Activated gamma-delta T cell treated with anti-CD3 and anti-CD28 coated beads, Interleukin-2, amount 50 U/mL, for 16 hours (primary cell): ENCODE results near the gene TMCC2.
"Not testable (repeated sequence)": the region's sequence is repeated elsewhere in the genome, so short reads cannot be mapped to it uniquely, and the experiment has no call there.

Source experiments
- DNase-seq: peaks from one replicate; pipeline ENCODE4 v3.0.0-alpha.2; 2020; ENCODE audit warnings: low read depth

Gene TMCC2, protein sequence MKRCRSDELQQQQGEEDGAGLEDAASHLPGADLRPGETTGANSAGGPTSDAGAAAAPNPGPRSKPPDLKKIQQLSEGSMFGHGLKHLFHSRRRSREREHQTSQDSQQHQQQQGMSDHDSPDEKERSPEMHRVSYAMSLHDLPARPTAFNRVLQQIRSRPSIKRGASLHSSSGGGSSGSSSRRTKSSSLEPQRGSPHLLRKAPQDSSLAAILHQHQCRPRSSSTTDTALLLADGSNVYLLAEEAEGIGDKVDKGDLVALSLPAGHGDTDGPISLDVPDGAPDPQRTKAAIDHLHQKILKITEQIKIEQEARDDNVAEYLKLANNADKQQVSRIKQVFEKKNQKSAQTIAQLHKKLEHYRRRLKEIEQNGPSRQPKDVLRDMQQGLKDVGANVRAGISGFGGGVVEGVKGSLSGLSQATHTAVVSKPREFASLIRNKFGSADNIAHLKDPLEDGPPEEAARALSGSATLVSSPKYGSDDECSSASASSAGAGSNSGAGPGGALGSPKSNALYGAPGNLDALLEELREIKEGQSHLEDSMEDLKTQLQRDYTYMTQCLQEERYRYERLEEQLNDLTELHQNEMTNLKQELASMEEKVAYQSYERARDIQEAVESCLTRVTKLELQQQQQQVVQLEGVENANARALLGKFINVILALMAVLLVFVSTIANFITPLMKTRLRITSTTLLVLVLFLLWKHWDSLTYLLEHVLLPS

DNA sequence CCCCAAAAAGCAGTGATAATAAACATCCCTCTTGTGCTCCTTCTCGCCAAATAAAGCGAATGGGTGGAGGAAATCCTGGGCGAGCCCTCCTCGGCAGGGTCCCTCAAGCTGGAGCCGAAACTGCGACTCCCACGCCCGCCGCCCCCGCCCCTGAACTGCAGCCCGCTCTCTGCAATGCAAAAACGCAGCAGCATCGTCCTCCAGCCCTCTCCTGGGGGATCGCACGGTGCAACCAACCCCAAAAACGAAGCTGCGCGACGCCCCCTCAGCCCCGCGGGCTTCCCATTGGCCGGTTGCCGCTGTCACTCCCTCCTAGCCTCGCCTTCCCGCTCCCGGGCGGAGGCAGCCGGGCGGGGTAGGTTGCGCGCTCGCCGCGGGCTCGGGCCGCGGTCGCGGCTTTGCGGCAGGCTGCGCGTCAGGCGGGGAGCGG lies at the start of gene TMCC2:
Gene TMCC2, plus strand, starts transcription at position 363 of the 430 bp plus-strand sequence. CDS start 619 bp downstream, outside the sequence.
- peak; percentile 68 for DNase-seq

DNA sequence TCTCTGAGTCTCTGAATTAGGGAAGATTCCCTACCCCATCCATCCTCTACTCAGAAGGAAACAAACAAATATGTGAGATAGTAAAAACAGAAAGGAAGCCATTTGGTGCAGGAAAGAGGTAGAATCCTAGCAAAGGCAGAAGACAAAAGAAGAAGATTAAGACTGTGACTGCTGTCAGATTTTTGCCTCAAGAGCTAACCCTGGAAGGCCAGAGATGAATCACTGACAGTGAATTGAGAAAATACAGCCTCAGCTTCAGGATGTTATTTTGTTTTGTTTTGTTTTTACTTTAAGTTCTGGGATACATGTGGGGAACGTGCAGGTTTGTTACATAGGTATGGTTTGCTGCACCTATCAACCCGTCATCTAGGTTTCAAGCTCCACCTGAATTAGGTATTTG lies 47.9 kb upstream of the TMCC2 start:
- no peak for DNase-seq

DNA sequence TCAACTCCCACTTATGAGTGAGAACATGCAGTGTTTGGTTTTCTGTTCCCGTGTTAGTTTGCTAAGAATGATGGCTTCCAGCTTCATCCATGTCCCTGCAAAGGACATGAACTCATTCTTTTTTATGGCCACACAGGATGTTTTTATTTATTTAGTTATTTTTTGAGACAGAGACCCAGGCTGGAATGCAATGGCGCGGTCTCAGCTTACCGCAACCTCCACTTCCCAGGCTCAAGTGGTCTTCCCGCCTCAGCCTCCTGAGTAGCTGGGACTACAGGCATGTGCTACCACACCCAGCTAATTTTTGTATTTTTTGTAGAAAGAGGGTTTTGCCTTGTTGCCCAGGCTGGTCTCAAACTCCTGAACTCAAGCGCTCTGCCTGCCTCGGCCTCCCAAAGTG lies 47.4 kb upstream of the TMCC2 start:
- DNase-seq = not testable (repeated sequence)

DNA sequence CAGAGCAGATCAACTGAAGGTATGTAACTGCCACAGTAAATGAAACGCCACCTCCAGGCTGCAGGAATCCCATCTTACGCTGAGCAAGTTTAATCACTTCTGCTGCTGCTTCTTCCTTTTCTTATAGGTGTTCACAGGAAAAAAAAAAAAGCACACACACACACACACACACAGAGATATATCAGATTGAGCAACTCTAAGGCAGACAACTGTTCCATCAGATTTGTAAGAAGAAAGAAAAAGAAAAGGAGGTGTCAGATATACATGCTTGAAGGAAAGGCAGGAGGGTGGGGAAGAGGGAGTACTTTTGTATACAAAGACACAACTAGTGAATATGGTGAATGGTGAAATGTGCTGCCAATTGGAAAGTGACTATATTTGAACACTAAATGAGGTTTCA lies 44.8 kb upstream of the TMCC2 start:
- no peak for DNase-seq

DNA sequence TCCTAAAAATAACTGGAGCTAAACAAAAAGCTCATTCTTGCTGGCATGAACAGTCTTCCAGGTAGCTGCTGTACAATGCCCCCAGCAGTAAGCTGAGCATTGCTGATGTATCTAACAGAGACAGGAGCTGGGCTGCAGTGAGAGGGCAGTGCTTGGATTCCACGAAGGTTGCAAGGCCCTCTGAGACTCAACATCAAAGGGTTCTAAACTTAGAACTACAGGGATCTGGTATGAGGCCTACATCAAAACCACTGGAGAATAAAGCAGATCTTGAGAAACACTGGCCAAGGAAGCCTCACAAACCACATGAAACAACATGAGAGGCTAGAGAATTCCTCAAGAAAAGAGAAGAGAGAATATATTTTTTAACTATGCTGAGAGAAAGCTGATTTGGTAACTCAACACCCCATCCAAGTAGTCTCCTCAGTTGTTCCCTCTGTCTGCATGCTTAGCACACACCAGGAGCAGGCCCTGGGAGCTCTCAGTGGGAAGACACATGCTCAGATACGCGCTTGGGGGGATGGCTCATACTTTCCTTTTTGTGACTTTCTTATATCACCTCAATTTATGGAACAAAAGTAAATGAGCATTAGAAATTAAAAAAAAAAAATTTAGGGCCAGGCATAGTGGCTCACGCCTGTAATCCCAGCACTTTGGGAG lies 43.9 kb upstream of the TMCC2 start:
- no peak for DNase-seq

DNA sequence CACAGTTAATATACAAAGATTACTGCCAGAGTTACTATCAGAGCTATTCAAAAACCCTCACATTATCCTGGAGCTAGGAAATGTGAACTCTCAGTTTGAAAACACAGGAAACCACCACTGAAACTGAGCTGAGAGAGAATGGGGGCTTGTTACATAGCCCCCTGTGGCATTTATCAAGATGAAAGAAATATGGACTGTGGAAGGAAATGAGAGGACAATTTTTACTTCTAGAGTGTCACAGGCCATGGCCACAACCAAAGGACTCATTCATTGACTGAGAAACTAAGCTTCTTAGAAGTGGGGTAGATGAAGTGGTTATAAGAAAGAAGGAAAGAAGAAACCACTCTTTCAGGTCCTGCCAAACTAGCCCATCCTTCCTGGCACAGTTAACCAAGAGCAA lies 41.6 kb upstream of the TMCC2 start:
- DNase-seq = no peak

DNA sequence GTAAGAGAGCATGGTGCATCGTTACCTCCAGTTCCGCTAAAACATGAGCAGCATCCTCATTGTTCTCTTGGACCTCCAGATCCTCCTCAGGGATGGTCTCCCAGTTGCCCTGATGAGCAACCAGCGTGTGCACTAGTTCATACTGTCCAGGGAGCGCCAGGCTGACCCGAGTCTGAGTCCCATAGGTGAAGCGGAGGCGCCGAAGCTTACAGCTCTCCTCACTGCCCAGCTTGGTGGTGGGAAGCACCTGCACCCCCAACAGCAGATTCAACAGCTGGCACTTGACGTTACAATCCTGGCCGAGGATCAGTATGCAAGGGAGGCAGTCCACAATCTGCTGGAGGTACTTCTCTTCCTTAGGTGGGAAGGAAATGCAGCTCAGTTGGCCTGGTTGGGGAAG lies 40.3 kb upstream of the TMCC2 start:
- DNase-seq = no peak

DNA sequence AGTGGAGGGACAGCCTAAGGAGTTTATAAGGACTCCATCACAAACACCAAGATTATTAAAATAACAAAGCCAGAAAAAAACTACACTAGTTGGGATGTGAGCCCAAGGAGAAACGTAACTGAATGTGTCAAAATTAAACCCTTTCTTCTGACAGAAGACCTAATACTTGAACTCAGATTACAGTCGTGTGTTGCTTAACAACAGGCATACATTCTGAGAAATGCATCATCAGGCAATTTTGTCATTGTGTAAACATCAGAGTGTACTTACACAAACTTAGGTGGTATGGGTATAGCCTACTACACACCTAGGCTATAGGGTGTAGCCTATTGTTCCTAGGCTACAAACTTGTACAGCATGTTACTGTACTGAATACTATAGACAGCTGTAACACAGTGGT lies 39.6 kb upstream of the TMCC2 start:
- DNase-seq = no peak

DNA sequence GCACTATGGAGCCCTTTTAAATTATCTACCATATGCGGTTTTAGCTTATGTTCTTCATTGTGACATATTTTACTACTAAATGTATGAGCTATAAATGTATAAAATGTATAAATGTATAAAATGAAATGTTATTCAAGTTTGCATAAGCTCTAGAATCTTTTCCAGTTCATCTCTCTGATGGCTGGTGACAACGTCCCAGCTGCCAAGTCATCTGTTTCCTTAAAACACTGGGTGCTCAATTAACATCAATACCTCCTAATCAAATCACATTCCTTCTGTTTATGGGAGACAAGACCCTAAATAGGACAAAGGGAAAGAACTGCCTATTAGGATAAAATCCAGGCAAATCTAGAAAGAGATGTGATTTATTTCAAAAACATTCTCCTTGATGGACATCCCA lies 39.1 kb upstream of the TMCC2 start:
- DNase-seq = no peak

DNA sequence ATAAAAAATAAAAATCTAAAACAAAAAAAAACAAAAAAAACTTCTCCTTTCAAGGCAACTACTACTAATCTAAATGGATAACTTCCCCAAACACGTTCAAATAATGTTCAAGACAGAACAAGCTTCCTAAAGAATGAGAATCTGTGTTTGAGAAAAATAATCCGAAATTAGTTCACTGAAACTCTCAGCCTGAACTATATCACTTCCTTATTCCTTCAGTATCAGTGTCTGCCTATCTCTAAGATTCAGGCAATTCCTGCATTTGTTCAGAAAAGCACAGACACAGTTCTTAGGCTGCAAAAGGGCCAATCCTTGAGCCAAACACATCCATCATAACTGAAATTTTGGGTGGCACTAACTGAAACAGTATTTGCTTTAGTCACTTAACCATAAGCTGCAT lies 38.6 kb upstream of the TMCC2 start:
- DNase-seq = no peak

DNA sequence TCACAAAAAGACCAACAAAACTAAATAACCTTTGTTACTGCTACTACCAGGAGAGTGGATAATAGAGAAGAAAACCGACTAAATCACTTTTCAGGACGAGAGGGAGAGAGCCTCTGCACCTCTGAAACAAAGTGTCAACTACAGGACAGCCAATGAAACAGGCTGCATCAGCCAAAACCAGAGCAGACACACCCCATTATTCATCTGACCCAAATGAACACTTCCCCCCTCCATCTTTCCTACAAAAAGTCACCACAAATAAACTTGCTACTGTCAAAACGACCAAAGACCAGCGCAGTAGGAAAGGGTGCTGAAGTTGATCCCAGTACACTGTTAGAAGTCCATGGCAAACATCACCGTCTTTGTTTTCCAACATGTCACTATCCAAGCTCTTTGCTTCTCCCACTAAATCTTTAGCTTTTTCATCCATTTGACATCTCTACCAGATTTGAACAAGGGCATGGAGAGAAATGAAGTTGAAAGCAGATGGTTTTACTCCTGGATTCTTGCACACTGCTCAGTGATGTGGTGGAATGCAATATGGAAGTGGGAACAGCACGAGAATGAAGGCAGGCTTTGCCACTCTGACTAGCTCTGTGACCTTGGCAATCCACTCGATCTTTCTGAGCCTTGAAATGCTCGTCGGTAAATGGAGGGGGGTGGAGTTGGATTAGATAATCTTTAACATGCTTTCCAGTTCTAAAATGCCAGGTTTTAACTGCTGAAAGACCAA lies 36.7 kb upstream of the TMCC2 start:
- DNase-seq = no peak

DNA sequence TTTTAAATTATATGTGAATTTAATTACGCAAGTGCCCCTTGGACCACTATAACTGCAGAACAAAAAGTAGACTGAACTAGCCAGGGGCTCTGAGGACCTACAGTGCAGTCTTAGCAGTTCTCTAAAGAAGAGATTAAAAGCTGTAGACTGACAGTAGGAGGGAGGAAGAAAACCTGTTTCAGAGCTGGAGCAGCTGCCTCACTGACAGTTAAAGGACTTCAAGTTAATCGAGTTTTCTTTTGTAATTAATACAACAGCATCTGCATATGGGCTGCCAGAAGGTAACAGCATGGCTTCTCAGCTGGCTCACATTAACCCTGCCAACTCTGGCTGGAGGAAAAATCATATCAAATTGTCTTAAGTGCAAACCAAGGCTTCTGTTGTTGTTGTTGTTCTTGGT lies 36.1 kb upstream of the TMCC2 start:
- DNase-seq = no peak

DNA sequence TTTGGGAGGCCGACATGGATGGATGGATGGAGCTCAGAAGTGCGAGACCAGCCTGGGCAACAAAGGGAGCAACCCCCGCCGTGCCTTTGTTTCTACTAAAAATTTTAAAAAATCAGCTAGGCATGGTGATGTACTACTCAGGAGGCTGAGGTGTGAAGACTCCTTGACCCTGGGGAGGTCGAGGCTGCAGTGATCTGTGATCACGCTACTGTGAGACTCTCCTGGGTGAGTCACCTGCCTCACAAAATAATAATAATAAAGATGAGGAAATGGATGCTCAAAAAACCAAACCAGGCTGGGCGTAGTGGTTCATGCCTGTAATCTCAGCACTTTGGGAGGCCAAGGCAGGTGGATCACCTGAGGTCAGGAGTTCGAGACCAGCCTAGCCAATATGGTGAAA lies 35.5 kb upstream of the TMCC2 start:
- no peak for DNase-seq

DNA sequence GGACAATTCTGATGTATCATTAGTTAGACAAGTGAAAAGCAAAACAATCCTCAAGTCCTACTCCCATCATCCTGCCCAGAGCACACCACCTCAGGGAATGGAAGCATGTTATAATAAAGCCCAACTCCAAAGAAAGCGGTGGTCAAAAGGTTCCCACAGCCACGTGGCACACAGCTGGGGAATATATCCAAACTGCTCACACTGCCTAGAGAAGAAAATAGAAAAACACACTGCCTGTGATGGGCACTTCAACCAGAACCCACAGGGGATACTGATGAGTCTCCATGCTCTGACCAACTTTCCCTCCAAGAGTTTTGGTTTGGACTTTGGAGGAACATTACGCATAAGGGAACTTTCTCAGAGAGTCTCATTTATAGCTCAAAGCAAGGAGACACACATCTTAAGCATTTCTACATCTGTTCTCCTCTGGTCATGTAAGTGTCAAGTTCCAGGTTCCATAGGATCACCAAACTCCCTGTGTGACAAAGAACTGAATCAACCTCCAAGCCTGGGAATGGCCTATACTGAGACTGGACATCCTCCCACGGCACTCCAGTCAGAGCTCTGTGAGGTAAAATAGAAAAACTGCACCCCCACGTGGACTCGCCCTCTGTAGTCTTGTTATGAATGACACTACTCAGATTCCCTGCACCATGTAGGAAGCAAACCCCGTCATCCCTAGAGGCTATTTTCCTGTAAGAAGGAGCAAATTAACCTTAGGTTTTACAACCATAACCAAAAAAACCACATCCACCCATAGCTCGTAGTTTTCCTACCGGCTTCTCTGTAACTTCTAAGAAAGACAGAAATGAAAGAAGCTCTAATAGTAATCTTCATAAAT lies 28.4 kb upstream of the TMCC2 start:
- no peak for DNase-seq

DNA sequence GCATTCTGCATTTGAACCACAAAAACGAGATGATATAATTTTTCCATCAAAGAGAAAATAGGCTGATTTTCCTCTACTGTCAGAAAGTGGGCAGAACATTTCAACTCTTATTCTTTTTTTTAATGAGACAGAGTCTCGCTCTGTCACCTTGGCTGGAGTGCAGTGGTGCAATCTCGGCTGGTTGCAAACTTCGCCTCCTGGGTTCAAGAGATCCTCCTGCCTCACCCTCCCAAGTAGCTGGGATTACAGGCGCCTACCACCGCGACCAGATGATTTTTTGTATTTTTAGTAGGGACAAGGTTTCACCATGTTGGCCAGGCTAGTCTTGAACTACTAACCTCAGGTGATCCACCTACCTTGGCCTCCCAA lies 27.8 kb upstream of the TMCC2 start:
- no peak for DNase-seq

DNA sequence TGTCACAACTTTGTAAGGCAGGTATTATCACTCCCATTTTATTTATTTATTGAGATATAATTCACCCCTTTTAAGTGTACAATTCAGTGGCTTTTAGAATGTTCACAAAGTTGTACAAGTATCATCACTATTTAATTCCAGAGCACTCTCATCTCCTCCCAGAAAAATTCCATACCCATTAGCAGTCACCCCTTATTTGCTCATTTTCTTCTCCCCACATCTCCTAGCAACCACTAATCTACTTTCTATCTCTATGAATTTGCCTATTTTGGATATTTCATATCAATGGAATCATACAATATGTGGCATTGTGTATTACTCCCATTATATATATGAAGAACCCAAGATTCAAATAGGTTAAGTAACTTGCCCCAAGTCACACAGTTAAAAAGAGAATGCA lies 23.2 kb upstream of the TMCC2 start:
- no peak for DNase-seq

DNA sequence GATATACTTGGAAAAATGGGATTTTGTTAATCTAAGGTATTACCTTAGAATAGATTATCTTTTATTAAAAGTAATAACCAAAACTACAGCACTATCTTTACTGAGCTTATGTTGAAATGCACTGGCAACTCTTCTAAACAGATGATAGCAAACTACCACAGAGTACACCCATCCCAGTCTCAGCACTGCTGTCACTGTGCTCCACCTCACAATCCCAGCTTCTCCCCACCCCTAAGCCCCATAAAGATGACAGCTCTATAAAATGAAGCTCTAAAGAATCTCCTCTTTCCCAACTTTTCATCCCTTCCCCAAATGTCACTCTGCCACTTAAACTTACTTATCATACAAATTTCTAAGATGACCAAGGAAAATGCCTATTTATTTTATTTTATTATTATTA lies 22.7 kb upstream of the TMCC2 start:
- DNase-seq = no peak

DNA sequence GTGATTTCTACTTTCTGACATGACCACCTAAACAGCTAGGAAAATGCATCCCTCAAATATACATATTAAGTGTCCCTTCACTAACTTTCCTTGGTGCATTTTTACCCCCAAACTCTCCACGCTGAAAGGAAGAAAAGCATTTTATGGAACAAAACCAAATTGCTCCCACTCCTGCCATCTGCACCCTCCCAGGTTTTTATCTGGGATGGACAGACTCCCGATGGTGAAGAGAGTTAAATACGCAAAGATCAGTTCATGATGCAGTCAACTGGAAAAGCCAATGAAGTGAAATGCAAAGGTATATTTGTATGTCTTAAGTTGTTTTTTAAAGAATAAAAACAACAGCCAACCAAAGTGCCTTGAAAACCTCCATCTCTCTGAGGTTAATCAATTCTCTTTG lies 18.9 kb upstream of the TMCC2 start:
- no peak for DNase-seq

DNA sequence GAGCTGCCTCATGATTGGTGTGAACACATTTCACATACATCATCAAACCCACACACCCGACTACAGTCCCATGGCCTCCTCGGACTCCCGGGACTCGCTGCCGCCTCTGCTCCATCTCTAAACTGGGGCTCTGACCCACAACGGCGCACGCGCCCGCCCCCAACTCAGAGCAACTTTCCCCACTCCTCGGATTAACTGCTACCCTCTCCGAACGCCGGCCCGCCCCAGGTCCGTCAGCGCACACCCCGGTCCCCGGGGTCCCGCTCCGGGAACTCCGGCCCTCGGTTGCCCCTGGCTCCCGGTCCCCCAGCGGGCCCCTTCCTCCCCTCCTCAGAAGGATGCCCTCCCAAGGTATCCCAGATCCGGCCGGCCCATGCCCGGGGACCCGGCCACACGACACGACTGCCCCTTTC lies 17.0 kb upstream of the TMCC2 start:
- DNase-seq = no peak

DNA sequence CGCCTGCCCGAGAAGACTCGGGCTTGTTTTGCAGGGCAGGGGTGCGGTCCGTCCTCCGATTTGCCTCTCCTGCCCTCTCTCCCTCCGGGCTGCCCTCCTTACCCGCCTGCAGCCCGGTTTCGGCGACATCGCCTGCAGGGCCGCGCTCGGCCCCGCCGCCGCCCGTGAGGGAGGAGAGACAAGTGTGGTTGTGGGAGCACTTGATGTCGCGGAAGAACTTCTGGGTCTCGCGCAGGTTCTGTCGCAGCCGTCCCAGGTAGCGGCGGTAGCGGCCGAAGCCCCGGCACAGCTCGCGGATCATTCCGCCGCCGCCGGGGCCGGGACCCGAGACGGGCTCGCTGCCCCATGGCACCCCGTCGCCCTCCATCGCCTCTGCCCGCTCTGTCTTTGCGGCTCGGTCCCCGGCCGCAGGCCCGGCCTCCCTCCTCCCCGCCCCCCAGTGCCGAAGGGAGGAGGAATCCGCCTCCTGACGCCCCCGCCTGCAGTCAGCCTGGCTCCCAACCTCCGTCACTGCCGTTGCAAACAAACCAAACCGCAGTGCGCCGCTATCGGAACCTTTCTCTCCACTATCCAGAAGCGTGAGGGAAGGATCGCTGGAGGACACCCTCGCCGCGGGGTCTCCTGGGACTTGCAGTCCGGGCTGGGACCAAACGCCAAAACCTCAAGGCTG lies 16.4 kb upstream of the TMCC2 start, which contains the start of gene DSTYK:
Gene DSTYK, minus strand, starts transcription at position 534 of the 670 bp plus-strand sequence. Its CDS starts 167 bp downstream, at position 367.
- DNase-seq = peak; percentile 80
